ENCODE results near the gene CTNNA2. TPM values are rescaled to one million over a fixed set of nuclear protein-coding genes. Genes with fewer than 3 reads are reported as not detected.

The CTNNA2 gene
- total and polyA plus RNA-seq, 2 of the 8 experiments (the other 6 are each of a cell fraction or from before 2014, with no cell fraction given), result 3.9 to 9.0 TPM

GRCh38 chr2:79960035-79960434, 447.2 kb downstream of the CTNNA2 start:
- Histone ChIP-seq H4K8ac (ENCODE audit: extremely low read depth, insufficient read depth, low read length) (no peak overlapping the region), H3K79me2 (ENCODE audit: control insufficient read depth in 1 of 2, insufficient read depth in 2 of 2, low read length in 2 of 2) (no peaks in the 10 kb centered on the region), H3K23me2 (ENCODE audit: low read depth, low read length) (no peaks in the 10 kb centered on the region), H4K5ac (ENCODE audit: insufficient read length, low read depth, low read length) (no peak overlapping the region), H3K36me3 (ENCODE audit: control insufficient read depth in 2 of 4, insufficient read depth in 4 of 4, low read length in 3 of 4) (no peaks in the 10 kb centered on the region), H3K4me3 (ENCODE audit: extremely low read depth in 1 of 4, insufficient read depth in 2 of 4, low read depth in 3 of 4, low read length in 4 of 4) (no peak overlapping the region), H3K56ac (replicated peaks; ENCODE audit: insufficient read length, low read depth, low read length) (no peak overlapping the region), H3K4me2 (ENCODE audit: insufficient read depth in 1 of 2, low read depth in 2 of 2, low read length in 2 of 2) (no peak overlapping the region), H2BK5ac (ENCODE audit: low read depth, low read length) (no peak overlapping the region), H2BK20ac (ENCODE audit: low read length) (no peak overlapping the region), H3K18ac (ENCODE audit: extremely low read depth, low read length) (no peak overlapping the region), H2AFZ (ENCODE audit: low read length) (no peak overlapping the region), H3K4me1 (replicated peaks in 1 of 4; ENCODE audit: control insufficient read depth in 3 of 4, insufficient read depth in 4 of 4, low read length in 3 of 4) (peaks cover 0 to 4% (median 0%) of the 10 kb centered on the region in 4 experiments; a peak in 1 of 7 replicates), H3K14ac (ENCODE audit: insufficient read length) (no peak overlapping the region), H2BK12ac (ENCODE audit: low read depth, low read length) (no peak overlapping the region), H3K23ac (ENCODE audit: insufficient read length) (no peak overlapping the region), H2AK5ac (ENCODE audit: low read depth, low read length) (no peak overlapping the region), H3K9ac (replicated peaks in 1 of 4; ENCODE audit: extremely low read depth in 1 of 4, low read depth in 3 of 4, low read length in 3 of 4) (no peak overlapping the region), H3K79me1 (ENCODE audit: low read depth, low read length) (no peaks in the 10 kb centered on the region), H2BK15ac (ENCODE audit: low read length) (no peak overlapping the region), H3K27me3 (replicated peaks in 1 of 4; ENCODE audit: control insufficient read depth in 3 of 4, extremely low read depth in 1 of 4, insufficient read depth in 3 of 4, low read length in 3 of 4) (no peaks in the 10 kb centered on the region), H3K9me3 (ENCODE audit: insufficient read depth in 2 of 2, low read depth in 1 of 2, low read length in 1 of 2) (no peaks in the 10 kb centered on the region), H3K27ac (ENCODE audit: low read depth, low read length) (no peak overlapping the region), H3K4ac (replicated peaks; ENCODE audit: insufficient read length, low read depth, low read length) (no peak overlapping the region), H4K91ac (replicated peaks; ENCODE audit: insufficient read length, low read length) (no peak overlapping the region), H2BK120ac (replicated peaks; ENCODE audit: low read depth, low read length) (no peak overlapping the region), H4K20me1 (replicated peaks in 1 of 2; ENCODE audit: control insufficient read depth in 1 of 2, insufficient read depth in 2 of 2, low read length in 2 of 2) (no peaks in the 10 kb centered on the region)
- FAIRE-seq (no peak), DNase-seq (ENCODE audit: low read depth in 1 of 2, low spot score in 2 of 2) (no peak)
- ChIA-PET POLR2A (ENCODE audit: partially characterized antibody) (no interaction called here), CTCF (ENCODE audit: partially characterized antibody) (interaction anchor here (1.6 kb wide), 1 partner anchor 25 kb away, joined by 4 read pairs; no protein-coding TSS in a partner anchor)
- TF ChIP-seq RAD21 (IDR thresholded peaks at IDR 0.05 in 1 of 2, conservative IDR thresholded peaks at IDR 0.05 in 1 of 2; ENCODE audit: low read depth in 2 of 2, low read length in 2 of 2) (no peak), GTF2F1 (IDR thresholded peaks at IDR 0.05; ENCODE audit: borderline replicate concordance, low read depth, low read length) (no peak), USF2 (IDR thresholded peaks at IDR 0.05; ENCODE audit: low read length) (no peak), MAFK (IDR thresholded peaks at IDR 0.05; ENCODE audit: low read depth, low read length) (peak; percentile 53; the same call in 1 of the 2 replicates)

Data from H1 (cell line).